Epidermal melanocyte (primary cell): ENCODE measurements around the gene KCNJ6.
A peak's percentile ranks its signal among the peaks of the same experiment; 100 is the strongest.
"Not testable (repeated sequence)": the region's sequence is repeated elsewhere in the genome, so short reads cannot be mapped to it uniquely, and the experiment has no call there.

Experiments used
- DNase-seq: peaks from one replicate; pipeline ENCODE4 v3.0.0; 2011; ENCODE audit warnings: low spot score; ENCODE audit not compliant: insufficient read length

The KCNJ6 gene

DNA sequence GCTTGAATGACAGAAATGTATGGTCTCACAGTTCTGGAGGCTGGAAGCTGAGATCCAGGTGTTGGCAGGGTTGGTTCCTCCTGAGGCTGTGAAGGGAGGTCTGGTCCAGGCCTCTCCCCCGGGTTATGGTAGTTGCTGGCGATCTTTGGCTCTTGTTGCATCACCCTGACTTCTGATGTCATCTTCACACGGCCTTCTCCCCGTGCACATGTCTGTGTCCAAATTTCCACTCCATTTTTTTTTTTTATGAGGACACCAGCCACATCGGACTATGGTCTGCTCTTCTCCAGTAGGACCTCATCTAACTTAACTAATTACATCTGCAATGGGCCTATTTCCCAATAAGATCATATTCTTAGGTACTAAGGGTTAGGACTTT, 232.2 kb downstream of the KCNJ6 start:
- DNase-seq, result no peak

DNA sequence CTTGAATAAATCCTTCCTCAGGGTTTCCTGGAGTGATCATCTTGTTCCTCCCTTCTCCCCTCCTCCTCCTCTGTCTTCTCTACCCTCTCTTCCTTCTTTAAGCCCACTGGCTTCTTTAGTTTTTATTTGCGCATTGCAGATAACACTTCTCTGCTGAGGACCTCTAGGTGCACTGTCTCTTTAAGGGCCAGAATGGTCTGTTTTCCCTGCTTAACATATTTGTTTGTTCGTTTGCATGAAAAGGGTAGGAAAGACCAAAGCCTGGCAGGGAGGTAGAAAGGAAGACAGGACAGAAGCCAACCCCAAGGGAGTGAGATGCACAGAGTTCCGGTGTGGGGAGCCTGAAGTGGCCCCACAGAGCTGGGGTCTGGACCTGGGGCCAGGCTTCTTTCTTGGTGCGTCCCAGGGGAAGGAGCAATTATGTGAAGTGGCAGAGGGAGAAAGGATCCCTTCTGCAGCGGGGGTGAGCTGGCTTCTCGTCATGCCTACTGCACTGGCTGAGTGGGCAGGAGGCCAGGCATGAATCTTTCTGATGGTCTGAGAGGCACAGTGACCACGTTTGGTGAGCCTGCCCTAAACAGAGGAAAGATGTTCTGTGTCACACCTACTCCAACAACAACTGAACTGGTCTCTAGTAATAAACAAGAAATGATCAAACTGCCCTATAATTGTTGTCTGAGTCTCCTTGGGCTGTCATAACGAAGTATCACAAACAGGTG, 232.7 kb downstream of the KCNJ6 start:
- no peak for DNase-seq

DNA sequence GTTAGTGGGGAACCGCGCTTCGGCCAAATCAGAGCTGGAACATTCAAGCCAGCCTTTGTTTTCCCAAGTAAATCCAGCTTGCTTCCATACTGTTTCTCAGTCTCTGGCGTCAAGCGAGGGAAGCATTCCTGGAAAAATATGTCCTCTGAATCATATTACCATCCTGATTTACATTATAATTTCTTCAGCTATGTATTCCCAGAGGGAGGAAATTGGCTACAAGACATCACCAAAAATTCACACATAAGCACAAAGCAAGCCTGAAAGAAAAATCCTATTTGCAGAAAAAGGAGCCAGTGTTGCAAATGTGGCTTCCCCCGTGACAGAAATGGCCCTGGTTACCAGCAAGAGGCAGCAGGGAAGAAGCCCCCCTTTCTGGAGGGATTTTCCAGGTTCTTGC, 233.3 kb downstream of the KCNJ6 start:
- DNase-seq, result no peak

DNA sequence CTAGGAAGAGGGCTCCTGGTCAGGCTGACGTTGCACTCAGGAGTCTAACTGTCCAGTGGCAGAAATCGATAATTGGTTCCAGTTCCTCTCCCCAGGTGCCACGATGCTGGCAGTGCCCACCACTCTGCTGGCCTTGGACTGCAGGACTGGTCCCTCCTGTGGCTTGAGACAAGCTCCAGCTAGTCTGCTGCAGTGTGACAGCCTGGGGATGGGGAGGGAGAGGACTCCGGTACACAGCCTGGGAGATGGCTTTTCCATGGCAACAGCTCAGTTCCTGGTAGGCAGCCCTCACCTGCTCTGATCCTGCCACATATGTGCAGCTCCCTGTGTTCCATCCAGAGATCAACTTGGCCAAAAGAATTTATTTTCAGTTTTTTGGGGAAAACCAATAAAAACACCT, 239.3 kb downstream of the KCNJ6 start:
- no peak for DNase-seq

DNA sequence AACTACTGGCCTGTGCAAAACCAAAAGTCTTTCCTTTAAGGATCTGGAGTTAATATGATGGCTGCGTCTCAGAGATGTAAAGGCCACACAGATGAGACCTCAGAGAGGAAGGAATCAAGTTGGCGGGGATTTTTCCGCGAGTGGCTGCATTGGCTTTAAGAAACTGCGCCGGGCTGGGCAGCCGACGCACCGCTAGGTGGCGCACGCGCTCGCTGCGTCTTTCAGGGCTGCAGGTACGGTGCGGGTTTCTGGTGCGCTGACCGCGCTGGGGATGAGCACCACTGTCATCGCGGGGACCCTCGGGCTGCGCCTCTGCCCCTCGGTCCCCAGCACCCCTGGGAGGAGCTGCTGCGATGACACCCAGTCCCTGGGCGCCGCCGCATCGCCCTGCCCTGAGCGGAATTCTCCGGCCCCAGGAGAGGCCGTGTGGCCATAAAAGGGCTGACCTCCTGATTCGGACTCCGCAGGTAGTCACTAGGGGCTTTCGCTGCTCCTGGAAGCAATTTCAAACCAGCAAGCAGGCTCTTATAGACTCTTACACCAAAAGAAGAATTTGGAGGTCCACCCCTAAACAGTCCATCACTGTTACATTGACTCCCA, 241.0 kb downstream of the KCNJ6 start:
- DNase-seq, result no peak

DNA sequence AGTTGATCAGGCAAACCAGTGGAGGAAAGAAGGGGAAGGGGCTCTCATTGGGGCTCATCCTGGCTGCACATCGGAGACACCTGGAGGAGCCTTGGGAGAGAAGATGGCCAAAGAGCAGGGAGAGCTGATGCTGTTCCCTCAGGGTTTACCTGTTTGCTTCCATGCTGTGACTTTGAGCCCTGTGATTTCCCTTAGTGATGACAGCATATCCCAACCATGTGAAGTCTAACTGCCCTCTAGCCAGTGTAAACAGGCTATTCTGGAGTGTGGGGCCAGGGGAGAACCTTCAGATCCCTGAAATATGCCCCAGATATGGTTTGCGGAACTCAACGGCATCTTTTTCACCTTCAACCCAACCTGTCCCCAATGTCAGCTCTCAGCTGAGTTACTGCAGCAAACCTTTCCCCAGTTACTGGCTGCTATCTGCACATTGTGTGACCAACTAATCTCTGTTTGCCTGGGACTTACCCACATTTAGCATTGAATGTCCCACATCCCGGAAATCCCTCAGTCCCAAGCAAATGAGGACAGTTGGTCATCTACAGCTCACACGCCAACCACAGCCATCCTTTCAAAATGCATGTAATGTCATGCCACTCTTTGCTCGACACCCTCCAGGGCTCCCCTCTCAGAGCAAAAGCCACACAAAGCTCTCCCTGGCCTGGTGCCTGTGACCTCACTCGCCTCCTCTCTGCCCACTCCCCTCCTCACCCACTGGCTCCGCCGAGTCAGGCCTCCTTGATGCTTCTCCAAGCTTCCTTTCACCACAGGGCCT, 242.3 kb downstream of the KCNJ6 start:
- DNase-seq, result no peak

DNA sequence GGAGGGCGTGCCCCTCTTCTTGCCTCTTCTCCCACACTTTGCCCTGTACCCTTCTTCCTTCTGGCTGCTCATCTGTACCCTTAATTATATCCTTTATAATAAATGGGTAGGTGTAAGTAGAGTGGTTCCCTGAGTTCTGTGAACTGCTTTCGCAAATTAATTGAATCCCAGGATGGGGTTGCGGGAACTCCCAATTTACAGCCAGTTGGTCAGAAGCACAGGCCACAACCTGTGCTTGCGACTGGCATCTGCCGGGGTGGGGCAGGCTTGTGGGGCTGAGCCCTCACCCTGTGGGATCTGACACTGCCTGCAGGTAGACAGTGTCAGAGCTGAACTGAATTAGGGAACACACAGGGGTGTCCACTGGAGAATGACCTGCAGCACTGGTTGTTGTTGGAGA, 244.9 kb downstream of the KCNJ6 start:
- DNase-seq, result no peak

DNA sequence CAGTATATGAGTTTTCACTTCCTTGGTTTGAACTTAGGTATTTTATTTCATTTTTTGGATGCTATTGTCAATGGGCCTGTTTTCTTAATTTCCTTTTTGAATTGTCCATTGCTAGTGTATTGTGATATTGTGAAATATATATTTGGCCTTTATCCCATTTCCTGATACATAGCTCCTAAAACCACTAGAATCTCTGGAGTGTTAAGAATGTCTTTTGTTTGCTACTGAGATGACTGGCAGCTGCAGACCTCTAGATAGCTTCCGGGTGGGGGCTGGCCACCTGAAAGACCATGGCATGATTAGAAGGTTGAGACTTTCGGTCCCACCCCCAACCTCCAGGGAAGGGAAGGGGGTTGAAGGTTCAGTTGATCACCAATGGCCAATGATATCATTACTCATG, 245.4 kb downstream of the KCNJ6 start:
- DNase-seq, result peak; percentile 68

DNA sequence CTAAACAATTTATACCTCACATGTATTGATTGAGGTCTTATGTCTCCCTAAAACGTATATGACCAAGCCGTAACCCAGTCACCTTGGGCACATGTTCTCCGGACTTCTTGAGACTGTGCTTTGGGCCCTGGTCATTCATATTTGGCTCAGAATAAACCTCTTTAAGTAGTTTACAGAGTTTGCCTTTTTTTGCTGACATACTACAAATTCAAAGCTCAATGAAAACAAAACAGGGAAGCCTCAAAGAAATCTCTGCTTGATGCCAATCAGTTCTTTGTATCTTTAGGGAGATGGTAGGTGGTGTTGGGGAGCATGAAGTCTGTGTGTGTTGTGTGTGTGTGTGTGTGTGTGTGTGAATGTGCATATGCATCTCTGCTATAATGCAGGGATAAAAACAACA, 247.0 kb downstream of the KCNJ6 start:
- no peak for DNase-seq

DNA sequence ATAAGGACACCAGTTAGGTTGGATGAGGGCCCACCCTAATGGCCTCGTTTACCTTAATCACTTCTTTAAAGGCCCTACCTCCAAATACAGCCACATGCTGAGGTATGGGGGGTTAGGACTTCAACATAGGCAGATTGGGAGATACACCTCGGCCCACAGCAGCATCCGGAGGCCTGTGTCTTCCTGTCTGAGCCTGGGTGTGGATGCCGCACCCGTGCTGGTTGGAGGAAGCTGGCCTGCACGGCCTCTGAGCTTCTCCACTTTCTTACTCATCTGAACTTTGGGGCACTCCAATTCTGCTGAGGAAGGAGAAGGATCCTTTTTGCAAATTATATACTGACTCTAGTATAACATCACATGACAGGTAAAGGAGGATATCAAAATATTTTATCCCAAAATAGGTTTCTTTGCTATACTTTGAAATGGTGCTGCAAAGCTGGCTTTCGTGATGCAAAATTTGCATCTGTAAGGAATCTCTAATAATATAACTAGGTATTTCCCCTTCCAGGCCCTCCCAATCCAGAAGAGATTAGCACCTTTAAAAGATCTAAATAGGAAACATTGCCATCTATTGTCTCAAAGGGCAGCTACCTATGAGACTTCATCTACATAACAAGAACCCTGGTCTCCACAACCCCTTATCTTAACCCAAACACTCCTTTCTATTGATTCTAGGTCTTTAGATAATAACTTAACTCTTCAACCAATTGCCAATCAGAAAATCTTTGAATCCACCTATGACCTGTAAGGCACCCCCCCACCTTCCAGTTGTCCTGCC, 247.6 kb downstream of the KCNJ6 start:
- DNase-seq, result no peak

DNA sequence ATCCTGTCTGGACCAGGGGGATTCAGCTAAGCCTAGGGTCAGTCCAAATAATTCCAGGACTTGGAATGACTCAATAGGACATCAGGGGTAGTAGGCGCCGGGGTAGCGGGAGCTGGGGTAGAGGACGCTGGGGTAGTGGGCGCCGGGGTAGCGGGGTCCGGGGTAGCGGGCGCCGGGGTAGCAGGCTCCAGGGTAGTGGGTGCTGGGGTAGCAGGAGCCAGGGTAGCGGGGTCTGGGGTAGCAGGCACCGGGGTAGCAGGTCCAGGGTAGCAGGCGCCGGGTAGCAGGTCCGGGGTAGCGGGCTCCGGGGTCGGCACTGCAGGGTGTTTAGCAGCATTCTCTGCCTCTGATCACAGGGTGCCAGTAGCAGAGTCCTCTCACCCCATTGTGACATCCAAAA, 248.9 kb downstream of the KCNJ6 start:
- no peak for DNase-seq

DNA sequence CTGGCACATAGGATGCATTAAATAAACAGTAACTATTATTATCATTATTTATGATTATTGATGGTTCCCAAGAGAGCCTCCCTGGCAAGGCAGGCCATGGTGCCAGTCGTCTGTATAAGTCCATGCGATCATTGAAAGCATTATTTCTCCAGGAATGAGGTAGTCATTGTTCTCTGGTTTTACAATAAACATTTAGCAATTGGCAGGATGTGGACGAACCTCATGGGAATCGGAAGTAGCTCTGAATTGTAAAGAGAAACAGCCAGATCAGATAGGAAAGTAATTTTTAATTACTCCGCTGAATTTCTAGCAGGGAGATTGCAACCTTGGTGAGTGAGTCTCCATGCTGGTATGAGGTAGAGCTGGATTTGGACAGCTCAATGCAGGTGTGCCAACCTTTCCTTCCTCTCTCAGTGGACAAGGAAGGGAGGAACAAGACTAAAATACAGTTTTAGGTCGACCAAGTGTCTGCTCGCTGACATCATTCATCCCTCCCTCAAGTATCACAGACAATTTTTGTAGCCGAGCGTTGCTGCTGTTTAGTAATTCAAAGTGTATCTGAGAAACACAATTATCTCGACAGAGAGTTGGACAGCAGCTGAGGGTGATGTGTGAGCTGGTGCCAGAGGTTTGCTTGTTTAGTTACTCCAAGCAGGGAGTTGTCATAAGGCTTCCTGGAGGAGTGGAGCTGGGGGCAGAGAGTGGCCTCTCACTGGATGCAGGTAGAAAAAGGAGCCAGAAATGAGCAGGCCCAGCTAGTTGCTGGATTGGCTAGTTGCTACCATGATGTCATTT, 250.8 kb downstream of the KCNJ6 start:
- no peak for DNase-seq

DNA sequence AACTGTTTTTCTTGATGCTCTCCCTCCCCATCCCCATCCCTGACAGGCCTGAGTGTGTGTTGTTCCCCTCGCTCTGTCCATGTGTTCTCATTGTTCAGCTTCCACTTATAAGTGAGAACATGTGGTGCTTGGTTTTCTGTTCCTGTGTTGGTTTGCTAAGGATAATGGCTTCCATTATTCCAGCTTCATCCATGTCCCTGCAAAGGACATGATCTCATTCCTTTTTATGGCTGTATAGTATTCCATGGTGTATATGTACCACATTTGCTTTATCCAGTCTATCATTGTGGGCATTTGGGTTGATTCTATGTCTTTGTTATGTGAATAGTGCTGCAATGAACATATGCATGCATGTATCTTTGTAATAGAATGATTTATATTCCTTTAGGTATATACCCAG, 254.0 kb downstream of the KCNJ6 start:
- DNase-seq, result not testable (repeated sequence)

DNA sequence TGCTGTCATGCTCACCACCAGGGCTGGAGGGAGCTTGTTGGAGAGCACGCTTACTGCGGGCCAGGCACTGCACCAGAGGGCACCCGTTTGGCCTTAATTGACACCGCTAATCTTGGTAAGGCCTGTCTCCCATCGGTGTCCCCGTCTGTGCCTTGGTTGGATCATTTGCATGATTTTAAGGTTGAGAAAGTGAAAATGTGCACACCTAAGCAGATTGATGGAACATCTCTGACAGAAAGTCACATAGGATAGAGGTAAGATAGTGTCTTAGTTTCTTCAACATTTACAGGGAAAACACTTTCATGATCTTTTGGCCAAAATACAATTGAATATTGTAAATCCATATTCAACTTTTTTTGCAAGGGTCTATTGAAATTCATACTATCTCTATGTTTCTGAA, 255.5 kb downstream of the KCNJ6 start:
- DNase-seq, result no peak

DNA sequence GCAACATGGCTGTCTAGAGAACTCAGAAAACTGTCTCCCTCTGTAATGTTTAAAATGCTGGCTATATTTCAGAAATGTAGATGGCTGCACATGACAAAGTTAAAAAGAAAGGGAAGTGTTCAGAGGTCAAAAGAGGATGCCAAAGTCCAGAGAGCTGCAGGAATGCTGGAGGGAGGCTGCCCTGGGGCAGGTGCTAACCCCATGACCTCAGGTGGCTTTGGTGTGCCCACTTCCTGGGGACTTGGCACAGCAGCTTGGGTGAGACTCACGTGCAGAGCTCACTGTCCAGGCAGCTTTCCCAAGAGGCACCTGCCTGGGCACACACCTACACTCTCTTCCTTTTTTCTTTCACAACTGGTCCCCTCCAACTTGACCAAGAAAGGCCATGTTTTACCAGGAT, 256.4 kb downstream of the KCNJ6 start:
- DNase-seq, result no peak

DNA sequence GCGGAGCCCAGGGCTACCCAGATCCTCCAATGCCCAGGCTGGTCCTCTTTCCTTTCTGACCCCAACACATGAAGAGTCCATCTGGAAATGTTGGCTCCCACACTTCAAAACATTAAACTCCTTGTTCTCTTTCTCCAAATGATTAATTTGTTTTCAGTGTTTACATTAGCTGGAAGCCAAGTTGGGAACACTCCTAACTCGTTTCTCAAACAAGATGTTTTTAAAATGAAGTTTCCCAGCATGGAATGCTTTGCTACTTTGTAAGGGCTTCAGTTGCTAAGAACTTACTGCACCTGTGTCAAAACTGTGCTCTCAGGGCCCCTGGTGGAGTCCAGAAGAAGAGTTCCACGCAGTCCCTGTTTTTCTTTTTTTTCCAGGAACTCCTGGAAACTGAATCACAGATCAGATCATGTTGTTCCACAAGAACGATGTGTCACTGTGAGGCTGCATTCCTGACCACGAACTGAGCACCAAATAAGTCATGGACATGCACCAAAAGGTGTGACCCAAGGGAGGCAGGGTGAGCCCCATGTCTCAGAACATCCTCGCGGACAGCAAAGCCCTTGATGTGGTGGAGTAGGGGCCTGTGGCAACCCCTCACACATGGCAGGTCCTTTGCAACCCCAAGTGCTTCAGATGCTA, 257.3 kb downstream of the KCNJ6 start:
- no peak for DNase-seq

DNA sequence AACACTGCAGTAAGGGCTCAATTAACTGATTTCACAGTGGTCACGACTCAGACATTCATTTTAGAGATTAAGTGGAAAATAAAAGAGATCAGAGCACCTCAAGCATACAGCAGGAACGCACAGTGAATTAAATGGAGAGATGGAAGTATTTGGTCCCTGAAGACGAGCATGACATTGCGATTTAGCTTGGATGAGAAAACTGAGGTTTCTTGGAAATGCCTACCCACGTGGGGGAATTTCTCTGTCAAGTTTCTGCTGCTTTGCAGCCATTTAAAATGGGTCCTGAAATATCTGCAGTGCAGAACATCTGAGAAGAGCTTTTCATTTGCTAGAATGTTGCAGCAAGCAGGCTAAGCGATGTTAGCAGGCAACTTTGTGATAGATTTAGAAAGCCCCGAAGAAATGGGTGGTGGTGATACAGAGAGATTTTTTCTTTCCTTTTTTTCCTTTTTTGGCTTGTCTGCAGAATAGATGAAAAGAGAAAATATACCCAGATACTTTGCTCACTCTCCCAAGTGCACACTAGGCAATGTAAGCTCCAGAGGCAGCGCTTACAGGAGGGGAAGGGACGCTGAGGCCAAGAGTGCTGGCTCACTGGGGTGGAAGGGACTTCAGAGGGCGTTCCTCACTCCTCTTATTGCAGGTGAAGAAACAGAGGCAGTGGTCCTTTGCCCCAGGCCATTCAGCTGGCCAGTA, 258.0 kb downstream of the KCNJ6 start:
- DNase-seq, result no peak

DNA sequence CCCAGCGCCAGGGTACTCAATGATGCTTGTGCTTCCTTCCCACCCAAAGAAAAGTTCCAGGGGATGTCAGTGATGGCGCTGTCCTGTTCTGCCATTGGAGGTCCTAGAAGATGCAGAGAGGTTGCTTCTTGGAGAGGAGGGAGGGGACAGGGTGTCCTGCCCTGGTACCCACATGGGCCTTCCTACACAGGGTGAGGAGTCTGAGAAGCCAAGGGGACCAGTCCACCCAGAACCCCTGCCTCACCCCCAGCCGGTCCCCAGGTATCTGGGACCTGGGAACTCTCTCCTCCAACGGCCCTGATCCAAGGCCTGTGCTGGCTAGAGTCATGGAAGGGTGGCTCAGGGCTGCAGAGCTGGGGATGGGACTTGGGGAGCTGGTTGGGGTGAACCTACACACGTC, 259.4 kb downstream of the KCNJ6 start:
- no peak for DNase-seq

DNA sequence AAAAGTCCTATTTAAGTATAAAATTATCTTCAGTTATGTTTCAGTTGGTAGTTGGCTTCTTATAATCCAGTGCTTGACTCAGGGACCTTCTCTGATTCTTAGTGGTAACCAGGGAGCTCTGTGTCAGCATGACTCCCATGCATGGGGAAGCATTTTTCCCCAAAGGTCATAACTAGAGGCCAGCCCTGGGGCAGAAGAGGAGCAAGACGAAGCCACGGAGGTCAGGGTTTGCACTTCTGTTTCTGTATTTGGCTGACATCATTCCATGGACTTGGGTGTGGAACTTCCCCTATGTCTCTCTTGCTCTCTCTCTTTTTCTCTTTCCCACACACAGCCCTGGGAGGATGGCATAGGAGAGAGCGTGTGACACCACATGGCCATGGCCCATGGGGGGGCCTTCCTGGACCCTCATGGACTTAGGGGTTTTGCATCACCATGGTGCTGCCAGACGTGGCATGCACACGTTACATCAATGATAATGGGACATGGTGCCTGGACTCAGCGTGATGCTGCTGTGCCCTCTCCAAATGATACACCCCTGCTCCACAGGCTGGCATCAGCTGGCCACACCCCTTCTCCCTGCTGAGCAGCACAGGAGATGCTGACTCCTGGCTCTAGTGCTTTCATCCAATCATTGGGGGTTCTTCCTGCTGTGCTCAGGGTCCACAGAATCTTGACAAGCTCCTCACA, 260.5 kb downstream of the KCNJ6 start:
- DNase-seq, result no peak
